ENCODE results near the gene TMEM131L. TPM values are rescaled to one million over a fixed set of nuclear protein-coding genes. Genes with fewer than 3 reads are reported as not detected.
"Not testable (repeated sequence)": the region's sequence is repeated elsewhere in the genome, so short reads cannot be mapped to it uniquely, and the experiment has no call there.

TMEM131L gene
- total and polyA plus RNA-seq, 9 donors, result 3.6 to 18.4 (median 10.7) TPM

DNA sequence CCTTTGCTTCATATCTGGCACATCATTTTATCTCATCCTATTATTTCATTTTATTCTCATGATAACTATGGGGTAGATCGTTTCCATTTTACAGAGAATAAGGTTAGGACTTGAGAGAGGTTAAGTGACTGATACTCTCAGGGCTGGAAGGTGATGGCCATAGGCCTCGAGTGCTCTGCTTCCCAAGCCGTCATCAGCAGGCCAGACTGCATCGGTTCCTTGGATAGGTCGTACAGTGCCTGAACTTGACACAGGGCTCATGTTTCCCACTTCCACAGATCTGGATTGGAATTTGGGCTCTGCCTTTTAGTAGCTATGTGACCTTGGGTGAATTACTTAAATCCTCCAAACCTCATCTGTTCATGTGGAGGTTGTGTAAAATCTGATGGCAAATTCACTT, 81.4 kb downstream of the TMEM131L start:
- Histone ChIP-seq H3K27me3 (no peaks in the 10 kb centered on the region), H3K27ac (no peak overlapping the region), H3K9me3 (no peaks in the 10 kb centered on the region), H3K36me3 (no peaks in the 10 kb centered on the region), H3K4me1 (ENCODE audit: insufficient read depth) (peaks cover 1% of the 10 kb centered on the region), H3K4me3 (no peak overlapping the region)
- intact Hi-C loops (cut with DNase I), result loop anchor here in 1 of 4 donors (10.0 kb wide), 1 partner anchor 83 kb away; the partner anchor contains the start of gene TMEM131L
- no peak for DNase-seq
- 58 to 64% (median 62%) methylated on average over 5 of the region's 5 CpGs for WGBS, 3 donors
- TF ChIP-seq, protein P1, sequence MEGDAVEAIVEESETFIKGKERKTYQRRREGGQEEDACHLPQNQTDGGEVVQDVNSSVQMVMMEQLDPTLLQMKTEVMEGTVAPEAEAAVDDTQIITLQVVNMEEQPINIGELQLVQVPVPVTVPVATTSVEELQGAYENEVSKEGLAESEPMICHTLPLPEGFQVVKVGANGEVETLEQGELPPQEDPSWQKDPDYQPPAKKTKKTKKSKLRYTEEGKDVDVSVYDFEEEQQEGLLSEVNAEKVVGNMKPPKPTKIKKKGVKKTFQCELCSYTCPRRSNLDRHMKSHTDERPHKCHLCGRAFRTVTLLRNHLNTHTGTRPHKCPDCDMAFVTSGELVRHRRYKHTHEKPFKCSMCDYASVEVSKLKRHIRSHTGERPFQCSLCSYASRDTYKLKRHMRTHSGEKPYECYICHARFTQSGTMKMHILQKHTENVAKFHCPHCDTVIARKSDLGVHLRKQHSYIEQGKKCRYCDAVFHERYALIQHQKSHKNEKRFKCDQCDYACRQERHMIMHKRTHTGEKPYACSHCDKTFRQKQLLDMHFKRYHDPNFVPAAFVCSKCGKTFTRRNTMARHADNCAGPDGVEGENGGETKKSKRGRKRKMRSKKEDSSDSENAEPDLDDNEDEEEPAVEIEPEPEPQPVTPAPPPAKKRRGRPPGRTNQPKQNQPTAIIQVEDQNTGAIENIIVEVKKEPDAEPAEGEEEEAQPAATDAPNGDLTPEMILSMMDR (IDR thresholded peaks at IDR 0.05), result no peak
- TF ChIP-seq EP300 (IDR thresholded peaks at IDR 0.05) (no peak), POLR2A (IDR thresholded peaks at IDR 0.05) (no peak)

DNA sequence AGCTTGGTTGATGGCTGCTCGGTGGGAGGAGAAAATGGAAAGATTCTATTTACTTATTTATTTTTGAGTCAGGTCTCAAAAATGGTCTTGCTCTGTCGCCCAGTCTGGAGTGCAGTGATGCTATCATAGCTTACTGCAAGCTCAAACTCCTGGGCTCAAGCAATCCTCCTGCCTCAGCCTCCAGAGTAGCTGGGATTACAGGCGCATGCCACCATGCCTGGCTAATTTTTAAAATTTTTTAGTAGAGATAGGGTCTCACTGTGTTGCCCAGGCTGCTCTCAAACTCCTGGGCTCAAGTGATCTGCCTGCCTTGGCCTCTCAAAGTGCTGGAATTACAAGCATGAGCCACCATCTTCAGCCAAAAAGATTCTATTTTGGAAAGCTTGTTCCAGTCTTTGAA, 82.7 kb downstream of the TMEM131L start:
- H3K27ac ChIP-seq; H3K4me3 ChIP-seq; H3K9me3 ChIP-seq; H3K4me1 ChIP-seq (ENCODE audit: insufficient read depth); DNase-seq; H3K36me3 ChIP-seq; H3K27me3 ChIP-seq: not testable (repeated sequence)
- 88 to 95% (median 94%) methylated on average over 3 of the region's 3 CpGs for WGBS, 3 donors
- intact Hi-C loops (cut with DNase I), result loop anchor here in 1 of 4 donors (10.0 kb wide), 1 partner anchor 84 kb away; the partner anchor contains the start of gene TMEM131L

DNA sequence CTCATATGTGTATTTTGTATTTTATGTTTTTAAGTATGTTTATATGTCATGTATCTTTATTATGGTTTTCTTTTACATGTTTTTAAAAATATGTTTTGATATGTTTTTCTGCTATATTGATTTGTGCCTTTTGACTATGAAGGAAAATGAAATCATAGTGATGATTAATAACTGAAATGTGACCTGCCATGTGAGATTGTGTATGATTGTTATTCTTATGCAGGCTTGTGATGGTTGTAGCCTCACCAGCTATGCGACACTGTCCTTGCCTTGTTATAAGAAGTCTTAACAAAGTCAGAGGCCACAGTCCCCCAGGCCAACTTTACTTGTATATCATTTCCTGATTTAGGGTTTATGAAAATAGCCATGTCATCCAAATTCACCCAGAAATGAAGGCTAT, 83.2 kb downstream of the TMEM131L start:
- Histone ChIP-seq H3K4me3 (no peak overlapping the region), H3K27ac (no peak overlapping the region), H3K27me3 (no peaks in the 10 kb centered on the region), H3K36me3 (no peaks in the 10 kb centered on the region), H3K9me3 (no peaks in the 10 kb centered on the region), H3K4me1 (ENCODE audit: insufficient read depth) (peaks cover 1% of the 10 kb centered on the region)
- 51 to 73% (median 64%) methylated on average over 1 of the region's 1 CpG for WGBS, 3 donors
- DNase-seq, result no peak
- intact Hi-C loops (cut with DNase I), result loop anchor here in 1 of 4 donors (10.0 kb wide), 1 partner anchor 85 kb away; the partner anchor contains the start of gene TMEM131L
- TF ChIP-seq, protein P1 (IDR thresholded peaks at IDR 0.05), result no peak
- TF ChIP-seq EP300 (IDR thresholded peaks at IDR 0.05), result no peak
- TF ChIP-seq POLR2A (IDR thresholded peaks at IDR 0.05), result no peak

DNA sequence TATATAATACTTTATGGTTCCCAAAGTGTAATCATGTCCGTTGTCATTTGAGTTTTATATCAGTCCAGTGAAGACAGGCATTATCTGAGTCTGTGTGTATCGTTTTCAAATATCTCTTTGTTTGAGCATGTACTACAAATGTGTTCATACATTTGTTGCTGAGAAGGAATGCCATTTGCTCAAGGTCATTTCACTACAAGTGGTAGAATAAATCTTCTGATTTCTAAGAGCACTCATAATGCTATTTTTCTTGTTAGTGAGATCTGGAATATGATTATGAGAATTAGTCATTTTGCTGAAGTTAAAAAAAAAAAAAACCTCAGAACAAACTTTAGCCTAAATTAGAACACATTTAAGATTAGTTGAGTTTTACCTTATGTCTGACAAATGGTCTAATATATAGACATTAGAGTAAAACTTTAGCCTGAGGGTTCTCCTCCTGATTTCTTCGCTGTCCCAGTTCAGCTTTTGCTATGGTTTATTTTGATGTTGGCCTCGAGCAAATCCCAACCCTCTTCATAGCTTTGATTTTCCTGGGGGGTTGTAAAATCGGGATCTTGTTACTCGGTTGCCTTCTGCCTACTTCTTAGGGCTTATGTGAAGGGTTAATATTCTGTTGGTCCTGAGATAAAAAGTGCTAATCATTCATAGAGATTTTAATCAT, 87.1 kb downstream of the TMEM131L start:
- H3K4me3 ChIP-seq, result no peak overlapping the region
- no peak for DNase-seq

DNA sequence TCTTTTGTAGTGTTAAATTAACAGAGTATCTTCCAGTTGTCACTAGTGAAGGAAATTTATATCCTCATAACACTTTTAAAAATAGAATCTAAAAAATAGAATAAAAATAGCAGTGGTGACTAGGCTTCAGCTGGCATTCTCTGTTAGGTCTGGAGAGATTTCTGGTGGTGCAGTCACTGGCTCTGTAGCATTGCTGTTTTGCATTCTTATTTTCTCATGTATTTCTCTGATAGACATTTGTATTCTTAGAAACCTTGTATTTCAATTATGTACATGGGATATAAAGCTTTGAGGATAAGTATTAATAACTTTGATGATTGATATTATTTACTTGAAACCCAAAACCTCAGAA, 87.6 kb downstream of the TMEM131L start:
- no peak overlapping the region for H3K4me3 ChIP-seq
- TF ChIP-seq, protein P1 (IDR thresholded peaks at IDR 0.05), result no peak
- TF ChIP-seq EP300 (IDR thresholded peaks at IDR 0.05) (no peak), POLR2A (IDR thresholded peaks at IDR 0.05) (no peak)
- no peak overlapping the region for H3K27ac ChIP-seq
- intact Hi-C loops (cut with DNase I), result no loop called here
- no peak for DNase-seq
- H3K27me3 ChIP-seq, result no peaks in the 10 kb centered on the region
- no peaks in the 10 kb centered on the region for H3K9me3 ChIP-seq
- H3K36me3 ChIP-seq, result no peaks in the 10 kb centered on the region
- peaks cover 3% of the 10 kb centered on the region for H3K4me1 ChIP-seq (ENCODE audit: insufficient read depth)

More for the DNA sequence above, 87.1 kb downstream of the TMEM131L start:
- intact Hi-C loops (cut with DNase I), result no loop called here
- H3K36me3 ChIP-seq, result no peaks in the 10 kb centered on the region
- H3K27ac ChIP-seq, result no peak overlapping the region
- 53 to 66% (median 60%) methylated on average over 6 of the region's 6 CpGs for WGBS, 3 donors
- TF ChIP-seq POLR2A (IDR thresholded peaks at IDR 0.05), result no peak
- TF ChIP-seq, protein P1 (IDR thresholded peaks at IDR 0.05), result no peak
- TF ChIP-seq EP300 (IDR thresholded peaks at IDR 0.05), result no peak
- H3K27me3 ChIP-seq, result no peaks in the 10 kb centered on the region
- peaks cover 3% of the 10 kb centered on the region for H3K4me1 ChIP-seq (ENCODE audit: insufficient read depth)
- H3K9me3 ChIP-seq, result no peaks in the 10 kb centered on the region
